ENCODE measurements around the gene HERC3. TPM values are rescaled to one million over a fixed set of nuclear protein-coding genes. Genes with fewer than 3 reads are reported as not detected.

HERC3 gene
- total RNA-seq, 1 experiment from 2014 or later = 5.5 TPM

- TF ChIP-seq, protein P1, sequence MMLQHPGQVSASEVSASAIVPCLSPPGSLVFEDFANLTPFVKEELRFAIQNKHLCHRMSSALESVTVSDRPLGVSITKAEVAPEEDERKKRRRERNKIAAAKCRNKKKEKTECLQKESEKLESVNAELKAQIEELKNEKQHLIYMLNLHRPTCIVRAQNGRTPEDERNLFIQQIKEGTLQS (CRISPR knock-in tag; conservative IDR thresholded peaks at IDR 0.05) = no peak
- Mint-ChIP-seq H3K4me3 (no peak overlapping the region), H3K9me3 (no peaks in the 10 kb centered on the region), H3K4me1 (no peaks in the 10 kb centered on the region; the same call in 1 of the 2 replicates), H3K36me3 (peaks cover 34% of the 10 kb centered on the region), H3K27ac (peak overlapping the region; percentile 80; the same call in 1 of the 2 replicates), H3K27me3 (ENCODE audit: low read depth) (no peaks in the 10 kb centered on the region)
- CTCF ChIA-PET = no interaction called here
- no peak for DNase-seq (ENCODE audit: low spot score)
- no peak for ATAC-seq
- POLR2A ChIA-PET = no interaction called here
These were observed 139.1 kb downstream of the HERC3 start for GRCh38 chr4:88731381-88731780.

DNA sequence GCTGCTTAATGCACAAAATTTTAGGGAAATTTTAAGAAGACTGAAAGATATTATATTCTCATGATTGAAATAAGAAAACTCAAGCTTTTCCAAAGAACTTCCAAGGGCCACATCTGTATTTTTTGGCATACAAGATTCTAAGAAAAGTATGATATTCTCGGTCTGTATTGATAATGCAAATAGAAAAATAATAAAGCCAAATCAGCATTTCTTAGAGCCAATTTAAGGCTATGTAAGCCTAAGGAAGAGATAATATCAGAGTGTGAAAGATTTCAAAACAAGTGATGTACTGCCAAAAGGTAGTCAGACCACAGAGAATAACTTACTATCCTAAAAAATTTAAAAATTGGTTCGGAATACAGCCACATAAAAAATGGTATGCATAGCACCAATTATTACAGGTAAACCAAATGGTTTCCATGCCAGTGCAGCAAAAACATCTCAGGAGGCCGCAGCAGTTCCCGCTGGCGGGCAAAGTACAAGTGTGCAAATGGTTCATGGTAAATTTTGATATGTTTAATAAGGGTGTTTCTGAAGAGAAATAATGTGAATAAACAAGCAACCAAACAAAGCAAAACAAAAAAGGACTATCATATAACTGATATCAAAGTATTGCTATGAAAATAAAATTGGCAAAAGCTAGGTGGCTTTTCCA is 140.6 kb downstream of the HERC3 start:
- peaks cover 23% of the 10 kb centered on the region for H3K36me3 Mint-ChIP-seq
- no peak overlapping the region for H3K4me3 Mint-ChIP-seq
- TF ChIP-seq ATF1 (CRISPR knock-in tag; IDR thresholded peaks at IDR 0.05) (no peak), ZMAT4 (CRISPR knock-in tag; IDR thresholded peaks at IDR 0.05) (no peak), RELA (CRISPR knock-in tag; IDR thresholded peaks at IDR 0.05; ENCODE audit: borderline replicate concordance) (no peak), IRF1 (CRISPR knock-in tag; IDR thresholded peaks at IDR 0.05) (no peak), IRF2 (CRISPR knock-in tag; IDR thresholded peaks at IDR 0.05; ENCODE audit: borderline replicate concordance, low read depth) (no peak), MYBL2 (CRISPR knock-in tag; IDR thresholded peaks at IDR 0.05) (no peak), NFATC4 (CRISPR knock-in tag; IDR thresholded peaks at IDR 0.05) (no peak), SOX15 (CRISPR knock-in tag; IDR thresholded peaks at IDR 0.05) (no peak), ETV6 (CRISPR knock-in tag; IDR thresholded peaks at IDR 0.05) (no peak), ZBTB21 (CRISPR knock-in tag; IDR thresholded peaks at IDR 0.05; ENCODE audit: borderline replicate concordance) (no peak)
- no peak for DNase-seq (ENCODE audit: low spot score)
- POLR2A ChIA-PET = no interaction called here
- no peaks in the 10 kb centered on the region for H3K9me3 Mint-ChIP-seq
- no peak for ATAC-seq
- CTCF ChIA-PET = no interaction called here
- no peaks in the 10 kb centered on the region for H3K27me3 Mint-ChIP-seq (ENCODE audit: low read depth)
- H3K27ac Mint-ChIP-seq = no peak overlapping the region
- H3K4me1 Mint-ChIP-seq = peaks cover 12% of the 10 kb centered on the region

DNA sequence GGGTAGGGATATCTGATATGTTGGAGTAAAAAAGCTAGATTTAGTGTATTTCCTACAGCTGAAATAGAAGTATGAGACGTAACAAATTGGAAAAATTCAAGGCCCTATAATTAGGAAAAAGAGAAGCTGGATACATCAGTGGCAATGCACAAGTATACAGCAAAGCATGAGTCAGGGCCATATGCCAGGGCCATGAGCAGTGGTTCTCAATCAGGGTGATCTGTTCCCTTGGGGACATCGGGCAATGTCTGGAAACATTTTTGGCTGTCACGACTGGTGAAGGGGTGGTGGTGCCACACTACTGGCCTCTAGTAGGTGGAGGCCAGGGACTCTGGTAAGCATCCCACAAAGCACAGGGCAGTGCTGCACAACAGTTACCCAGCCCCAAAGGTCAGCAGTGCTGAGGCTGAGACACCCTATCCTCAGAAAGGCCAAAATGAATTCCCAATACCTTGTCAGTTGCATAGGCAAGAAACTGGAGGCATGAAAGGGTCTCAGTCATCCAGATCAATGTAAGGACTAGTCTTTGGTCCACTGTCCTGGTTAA is 142.2 kb downstream of the HERC3 start:
- Mint-ChIP-seq H3K27me3 (ENCODE audit: low read depth) (no peaks in the 10 kb centered on the region), H3K27ac (no peak overlapping the region), H3K36me3 (peaks cover 24% of the 10 kb centered on the region), H3K4me1 (peaks cover 24% of the 10 kb centered on the region), H3K4me3 (no peak overlapping the region), H3K9me3 (no peaks in the 10 kb centered on the region)
- no peak for DNase-seq (ENCODE audit: low spot score)
- POLR2A ChIA-PET = no interaction called here
- ATAC-seq = no peak
- TF ChIP-seq ATF1 (CRISPR knock-in tag; IDR thresholded peaks at IDR 0.05) = no peak
- no peak for TF ChIP-seq MLX (CRISPR knock-in tag; IDR thresholded peaks at IDR 0.05)
- no peak for TF ChIP-seq AR (CRISPR knock-in tag; IDR thresholded peaks at IDR 0.05)
- TF ChIP-seq FOXJ3 (CRISPR knock-in tag; IDR thresholded peaks at IDR 0.05; ENCODE audit: borderline replicate concordance) = no peak
- CTCF ChIA-PET = no interaction called here

- Mint-ChIP-seq H3K9me3 (no peaks in the 10 kb centered on the region), H3K36me3 (peaks cover 23% of the 10 kb centered on the region), H3K27me3 (ENCODE audit: low read depth) (no peaks in the 10 kb centered on the region), H3K4me3 (no peak overlapping the region), H3K27ac (no peak overlapping the region), H3K4me1 (peaks cover 32% of the 10 kb centered on the region)
- ATAC-seq (no peak), DNase-seq (ENCODE audit: low spot score) (no peak)
- no peak for TF ChIP-seq ZSCAN18 (CRISPR knock-in tag; IDR thresholded peaks at IDR 0.05)
- no peak for TF ChIP-seq CDX4 (CRISPR knock-in tag; IDR thresholded peaks at IDR 0.05; ENCODE audit: borderline replicate concordance)
- TF ChIP-seq ELF4 (CRISPR knock-in tag; IDR thresholded peaks at IDR 0.05; ENCODE audit: low read depth) = no peak
- TF ChIP-seq USF2 (CRISPR knock-in tag; IDR thresholded peaks at IDR 0.05) = no peak
- no peak for TF ChIP-seq HMGA2 (CRISPR knock-in tag; IDR thresholded peaks at IDR 0.05)
- POLR2A ChIA-PET = no interaction called here
- CTCF ChIA-PET = interaction anchor here (1.1 kb wide), 1 partner anchor 161 kb away, joined by 3 read pairs; no protein-coding TSS in a partner anchor
These were observed 143.3 kb downstream of the HERC3 start for GRCh38 chr4:88735564-88735963.

Data from WTC11 (cell line).